ENCODE results near the gene AVP.

Gene AVP

DNA sequence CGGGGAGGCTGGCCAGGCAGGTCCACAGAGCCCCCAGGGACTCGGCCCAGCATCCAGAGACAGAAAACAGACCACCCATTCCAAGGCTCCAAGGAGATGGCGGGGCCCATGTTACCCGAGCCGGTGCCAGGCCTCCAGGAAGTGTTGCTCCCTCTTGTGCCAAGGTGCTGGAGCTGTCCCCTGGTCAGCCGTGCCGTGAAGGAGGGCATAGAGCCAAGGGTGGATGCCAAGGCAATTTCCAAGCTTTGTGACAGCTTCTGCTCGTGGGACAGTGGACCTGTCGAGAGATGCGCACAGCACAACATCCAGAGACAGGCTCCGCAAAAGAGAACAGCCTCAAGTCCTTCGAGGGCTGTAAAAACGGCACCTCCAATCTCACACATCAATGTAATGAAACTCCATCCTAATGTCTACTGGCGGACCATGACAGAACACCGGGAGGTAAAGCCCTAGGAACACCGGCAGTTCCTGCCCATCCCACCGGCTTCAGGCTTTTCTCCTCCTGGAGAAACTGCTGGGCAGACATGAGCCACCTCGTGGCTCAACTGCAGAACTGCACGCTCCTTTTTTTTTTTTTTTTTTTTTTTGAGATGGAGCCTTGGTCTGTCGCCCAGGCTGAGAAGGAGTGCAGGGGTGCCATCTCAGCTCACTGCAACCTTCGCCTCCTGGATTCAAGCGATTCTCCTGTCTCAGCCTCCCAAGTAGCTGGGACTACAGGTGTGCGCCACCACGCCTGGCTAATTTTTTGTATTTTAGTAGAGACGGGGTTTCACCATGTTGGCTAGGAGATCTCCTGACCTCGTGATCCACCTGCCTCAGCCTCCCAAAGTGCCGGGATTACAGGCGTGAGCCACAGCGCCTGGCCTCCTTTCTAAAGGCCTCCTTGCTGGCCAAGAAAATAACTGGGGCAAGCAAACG is 30.9 kb upstream of the AVP start:
- no peak overlapping the region for H3K4me3 ChIP-seq (ENCODE audit: low read depth, low read length)
- TF ChIP-seq, protein P1, sequence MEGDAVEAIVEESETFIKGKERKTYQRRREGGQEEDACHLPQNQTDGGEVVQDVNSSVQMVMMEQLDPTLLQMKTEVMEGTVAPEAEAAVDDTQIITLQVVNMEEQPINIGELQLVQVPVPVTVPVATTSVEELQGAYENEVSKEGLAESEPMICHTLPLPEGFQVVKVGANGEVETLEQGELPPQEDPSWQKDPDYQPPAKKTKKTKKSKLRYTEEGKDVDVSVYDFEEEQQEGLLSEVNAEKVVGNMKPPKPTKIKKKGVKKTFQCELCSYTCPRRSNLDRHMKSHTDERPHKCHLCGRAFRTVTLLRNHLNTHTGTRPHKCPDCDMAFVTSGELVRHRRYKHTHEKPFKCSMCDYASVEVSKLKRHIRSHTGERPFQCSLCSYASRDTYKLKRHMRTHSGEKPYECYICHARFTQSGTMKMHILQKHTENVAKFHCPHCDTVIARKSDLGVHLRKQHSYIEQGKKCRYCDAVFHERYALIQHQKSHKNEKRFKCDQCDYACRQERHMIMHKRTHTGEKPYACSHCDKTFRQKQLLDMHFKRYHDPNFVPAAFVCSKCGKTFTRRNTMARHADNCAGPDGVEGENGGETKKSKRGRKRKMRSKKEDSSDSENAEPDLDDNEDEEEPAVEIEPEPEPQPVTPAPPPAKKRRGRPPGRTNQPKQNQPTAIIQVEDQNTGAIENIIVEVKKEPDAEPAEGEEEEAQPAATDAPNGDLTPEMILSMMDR (IDR thresholded peaks at IDR 0.05; ENCODE audit: low read depth, low read length) = peak; percentile 74

- H3K4me3 ChIP-seq (ENCODE audit: low read depth, low read length) = no peak overlapping the region
- TF ChIP-seq, protein P1 (IDR thresholded peaks at IDR 0.05; ENCODE audit: low read depth, low read length) = no peak
These were observed 27.5 kb upstream of the AVP start for GRCh38 chr20:3111995-3112394.

- H3K4me3 ChIP-seq (ENCODE audit: low read depth, low read length) = no peak overlapping the region
- TF ChIP-seq, protein P1 (IDR thresholded peaks at IDR 0.05; ENCODE audit: low read depth, low read length) = no peak
These were observed 27.0 kb upstream of the AVP start for GRCh38 chr20:3111507-3111906.

DNA sequence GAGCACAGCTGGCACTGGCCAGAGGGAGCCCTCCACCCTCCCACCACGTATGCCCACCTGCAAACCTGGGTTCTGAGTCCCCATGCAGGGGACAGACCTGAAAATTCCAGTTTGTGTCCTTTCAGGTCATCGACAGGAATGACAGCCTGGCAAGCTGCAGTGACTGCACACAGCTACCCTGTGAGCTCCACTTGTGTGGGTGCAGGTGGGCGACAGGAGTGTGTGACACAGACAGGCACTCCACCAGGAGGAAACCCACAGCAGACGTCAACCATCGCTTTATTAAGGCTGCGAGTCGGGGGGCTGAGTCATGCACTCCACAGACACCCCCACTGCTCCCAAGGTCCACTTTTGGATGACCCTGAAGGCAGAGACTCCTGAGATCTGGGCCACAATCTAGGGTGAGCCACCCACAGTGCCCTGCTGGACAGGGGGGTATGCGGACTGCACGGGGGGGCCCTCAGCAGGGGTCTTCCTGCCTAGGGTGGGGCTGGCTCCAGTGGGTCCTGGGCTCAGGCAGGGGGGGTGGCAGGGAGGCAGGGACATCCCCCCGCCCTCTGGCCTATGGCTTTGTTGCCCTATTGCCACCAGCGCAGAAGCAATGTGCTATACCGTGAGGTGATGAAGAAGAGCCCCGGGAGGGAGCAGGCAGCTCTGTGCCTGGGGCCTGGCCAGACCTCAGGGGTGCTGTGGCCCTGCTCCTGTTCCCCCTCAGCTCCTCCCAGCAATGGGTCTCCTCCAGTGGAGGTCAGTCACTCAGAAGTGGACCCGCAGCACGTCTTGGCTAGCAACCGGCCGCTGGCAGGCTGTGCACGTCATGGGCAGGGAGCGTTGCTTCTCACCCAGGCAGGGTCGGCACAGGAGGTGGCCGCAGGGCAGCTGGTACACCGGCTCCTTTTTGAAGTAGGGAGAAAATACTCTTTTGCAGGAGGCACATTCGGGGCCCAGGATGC is 25.1 kb upstream of the AVP start:
- no peak overlapping the region for H3K4me3 ChIP-seq (ENCODE audit: low read depth, low read length)
- TF ChIP-seq, protein P1 (IDR thresholded peaks at IDR 0.05; ENCODE audit: low read depth, low read length) = no peak

GRCh38 chr20:3107464-3108025 is 23.0 kb upstream of the AVP start:
- H3K4me3 ChIP-seq (ENCODE audit: low read depth, low read length) = no peak overlapping the region
- TF ChIP-seq, protein P1 (IDR thresholded peaks at IDR 0.05; ENCODE audit: low read depth, low read length) = no peak

- TF ChIP-seq, protein P1 (IDR thresholded peaks at IDR 0.05; ENCODE audit: low read depth, low read length) = no peak
- no peak overlapping the region for H3K4me3 ChIP-seq (ENCODE audit: low read depth, low read length)
These were observed 22.3 kb upstream of the AVP start for GRCh38 chr20:3106658-3107463.

Measured in WI38 (cell line).